ENCODE results near the gene SPON1.

GRCh38 chr11:14144934-14145333, 182.4 kb downstream of the SPON1 start:
- no peak for TF ChIP-seq EZH2 (IDR thresholded peaks at IDR 0.05; ENCODE audit: insufficient read depth, poor library complexity, severe bottlenecking)
- no peak for TF ChIP-seq EZH2phosphoT487 (IDR thresholded peaks at IDR 0.05; ENCODE audit: insufficient read depth, low read depth)

Data from GM23248 (cell line).